Neuronal stem cell (in vitro differentiated cells): ENCODE results near the gene BRI3. TPM values are rescaled to one million over a fixed set of nuclear protein-coding genes. Genes with fewer than 3 reads are reported as not detected.

Source experiments
- DNase-seq: peaks from one replicate; pipeline ENCODE4 v3.0.0-alpha.2; 2013; ENCODE audit warnings: low spot score
- H2AFZ ChIP-seq: one replicate; pipeline ENCODE4 v1.6.1; 2013; ENCODE audit warnings: mild to moderate bottlenecking, low read length, inconsistent platforms
- H2AK5ac ChIP-seq: 2 replicates; pipeline ENCODE4 v1.6.1; 2013; ENCODE audit warnings: low read depth, mild to moderate bottlenecking, inconsistent platforms, low read length, moderate library complexity, mixed read lengths
- H2BK120ac ChIP-seq: 2 replicates; pipeline ENCODE4 v1.6.1; 2013; ENCODE audit warnings: low read depth, mild to moderate bottlenecking, inconsistent platforms, low read length, moderate library complexity, mixed read lengths
- H2BK12ac ChIP-seq: one replicate; pipeline ENCODE4 v1.6.1; 2013; ENCODE audit warnings: low read length, inconsistent platforms
- H2BK15ac ChIP-seq: 2 replicates; pipeline ENCODE4 v1.6.1; 2013; ENCODE audit warnings: mild to moderate bottlenecking, low read length, inconsistent platforms, mixed read lengths
- H2BK5ac ChIP-seq: one replicate; pipeline ENCODE4 v1.6.1; 2013; ENCODE audit warnings: inconsistent platforms, mild to moderate bottlenecking, low read length, moderate library complexity
- H3K14ac ChIP-seq: one replicate; pipeline ENCODE4 v1.6.1; 2013; ENCODE audit warnings: low read length, inconsistent platforms
- H3K18ac ChIP-seq: 2 replicates; pipeline ENCODE4 v1.6.1; 2013; ENCODE audit warnings: low read length, inconsistent platforms
- H3K23ac ChIP-seq: 2 replicates; pipeline ENCODE4 v1.6.1; 2013; ENCODE audit warnings: low read depth, mild to moderate bottlenecking, mixed read lengths, low read length, inconsistent platforms; ENCODE audit not compliant: poor library complexity
- H3K27ac ChIP-seq: replicated peaks from 3 replicates; pipeline ENCODE4 v1.5.1; 2013; ENCODE audit warnings: low read length, inconsistent platforms
- H3K27me3 ChIP-seq, 3 experiments: 2 replicates each; pipeline ENCODE4 v1.6.1; 2013; ENCODE audit warnings: low read length in 3 of 3, mild to moderate bottlenecking in 2 of 3, inconsistent platforms in 1 of 3, low read depth in 1 of 3, mixed read lengths in 1 of 3, moderate library complexity in 1 of 3; ENCODE audit not compliant: control insufficient read depth in 3 of 3, insufficient read depth in 3 of 3
- H3K36me3 ChIP-seq, 2 donors: replicated peaks in 1 of 2; 2 replicates each; pipeline ENCODE4 v1.6.1; 2013; ENCODE audit warnings: low read length in 2 of 2; ENCODE audit not compliant: control insufficient read depth in 2 of 2, insufficient read depth in 2 of 2
- H3K4ac ChIP-seq: 2 replicates; pipeline ENCODE4 v1.6.1; 2013; ENCODE audit warnings: inconsistent platforms, mild to moderate bottlenecking, low read length, moderate library complexity
- H3K4me1 ChIP-seq, 2 donors: 1 replicate in 1 of 2; 2 replicates in 1 of 2; pipeline ENCODE4 v1.6.1; 2013; ENCODE audit warnings: low read length in 2 of 2, low read depth in 1 of 2; ENCODE audit not compliant: control insufficient read depth in 2 of 2, insufficient read depth in 1 of 2
- H3K4me2 ChIP-seq: one replicate; pipeline ENCODE4 v1.6.1; 2013; ENCODE audit warnings: mild to moderate bottlenecking, low read length, inconsistent platforms; ENCODE audit not compliant: insufficient read depth, poor library complexity, severe bottlenecking
- H3K4me3 ChIP-seq, 2 donors: 2 replicates each; pipeline ENCODE4 v1.5.1; 2013; ENCODE audit warnings: low read length in 2 of 2, mild to moderate bottlenecking in 2 of 2, inconsistent platforms in 1 of 2, moderate library complexity in 1 of 2
- H3K79me1 ChIP-seq: one replicate; pipeline ENCODE4 v1.6.1; 2013; ENCODE audit warnings: low read depth, mild to moderate bottlenecking, inconsistent platforms, low read length, moderate library complexity
- H3K9ac ChIP-seq: one replicate; pipeline ENCODE4 v1.6.1; 2013; ENCODE audit warnings: mild to moderate bottlenecking, low read depth, low read length, inconsistent platforms; ENCODE audit not compliant: poor library complexity
- H3K9me3 ChIP-seq, 2 donors: replicated peaks in 1 of 2; 2 replicates each; pipeline versions ENCODE3 to v1.6.1; 2013; ENCODE audit warnings: low read length in 2 of 2, mild to moderate bottlenecking in 2 of 2, inconsistent platforms in 1 of 2, low read depth in 1 of 2, mixed read lengths in 1 of 2, moderate library complexity in 1 of 2; ENCODE audit not compliant: control insufficient read depth in 2 of 2, insufficient read depth in 1 of 2
- H4K8ac ChIP-seq: one replicate; pipeline ENCODE4 v1.6.1; 2013; ENCODE audit warnings: low read depth, mild to moderate bottlenecking, inconsistent platforms, low read length, moderate library complexity
- H4K91ac ChIP-seq: one replicate; pipeline ENCODE4 v1.6.1; 2013; ENCODE audit warnings: low read length, low read depth, mild to moderate bottlenecking, inconsistent platforms; ENCODE audit not compliant: poor library complexity
- WGBS, 2 donors: extraction: QIAGEN DNeasy Blood & Tissue Kit; methylation state at CpG; one replicate each; pipeline ENCODE4 v1.1.7; 2013; ENCODE audit warnings: missing lambda C conversion rate in 2 of 2, mixed read lengths in 1 of 2; ENCODE audit not compliant: insufficient read length in 2 of 2, insufficient replicate concordance in 1 of 2; ENCODE audit errors: extremely low coverage in 2 of 2; 5-methylcytosine and 5-hydroxymethylcytosine counted together
- polyA plus RNA-seq, 2 experiments: library from polyadenylated mRNA; stranded (reverse); fragments of 200-250 nt; gene quantifications; one replicate each; pipeline ENCODE4 v1.2.3, GENCODE V29; 2013

BRI3 gene
- polyA plus RNA-seq (2013, experiment 1 of 2), result 197 TPM
- polyA plus RNA-seq (2013, experiment 2 of 2), result 198 TPM

DNA sequence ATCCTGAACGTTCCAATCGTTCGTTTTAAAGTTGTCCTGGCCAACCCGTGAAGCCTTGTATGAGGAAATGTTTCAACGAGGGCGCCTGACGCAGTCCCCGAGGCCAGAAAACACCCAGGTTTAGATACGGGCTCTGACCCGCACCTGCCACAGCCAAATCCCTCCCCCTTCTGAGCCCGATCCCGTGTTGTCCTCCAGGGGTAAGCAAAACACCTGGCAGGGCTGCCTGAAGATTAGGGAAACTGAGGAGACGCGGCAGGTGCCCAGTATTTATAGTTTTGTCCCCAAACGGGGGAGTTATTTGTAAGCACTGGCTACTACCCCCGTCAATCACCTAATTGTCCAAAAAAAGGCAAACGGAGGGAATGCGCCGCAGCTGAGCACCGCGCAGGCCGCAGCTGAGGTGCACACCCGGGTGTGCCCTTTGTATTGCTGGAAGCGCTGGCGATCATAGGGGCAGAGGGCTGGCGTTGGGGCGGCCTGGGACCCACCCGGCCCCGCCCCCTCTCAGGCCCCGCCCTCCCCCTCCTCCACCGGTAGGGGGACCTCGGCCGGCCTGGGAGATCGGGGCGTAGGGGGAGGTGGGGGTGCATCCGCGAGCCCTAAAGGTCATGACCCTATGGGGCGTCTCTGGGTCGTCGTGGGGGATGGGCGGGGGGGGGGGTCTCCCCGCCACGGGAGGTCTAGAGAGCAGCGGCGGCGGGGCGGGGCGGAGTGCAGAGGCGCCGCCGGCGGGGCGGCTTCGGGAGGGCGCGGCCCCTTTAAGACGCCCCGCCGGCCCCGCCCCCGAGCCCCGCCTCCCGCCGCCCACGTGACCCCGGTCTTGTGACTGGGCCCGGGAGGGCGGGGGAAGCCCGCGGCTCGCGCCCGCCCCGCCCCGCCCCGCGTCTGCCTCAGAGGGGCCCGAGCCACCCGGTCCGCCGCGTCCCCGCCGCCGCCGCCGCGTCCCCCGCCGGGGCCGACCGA is at the start of gene BRI3:
TSS of gene BRI3 (plus strand) at position 896 of the 966 bp plus-strand sequence. CDS start 110 bp downstream, outside the sequence.
- Histone ChIP-seq H3K18ac (peak within 1 kb of the TSS; percentile 92), H3K9ac (peak within 1 kb of the TSS; percentile 92), H3K4me2 (peak within 1 kb of the TSS; percentile 92), H3K27ac (peak within 1 kb of the TSS; percentile 61), H2BK120ac (peak within 1 kb of the TSS; percentile 42), H2AK5ac (peak within 1 kb of the TSS; percentile 84), H3K36me3 (peaks cover 0 to 34% of the 10 kb centered on the region in 2 donors), H3K27me3 (no peaks in the 10 kb centered on the region), H3K9me3 (no peaks in the 10 kb centered on the region), H2BK12ac (peak within 1 kb of the TSS; percentile 69), H3K4me3 (peak within 1 kb of the TSS; percentile 89), H3K79me1 (peaks cover 25% of the 10 kb centered on the region), H3K14ac (no peak within 1 kb of the TSS), H2BK15ac (peak within 1 kb of the TSS; percentile 89), H3K4ac (no peak within 1 kb of the TSS), H2AFZ (peak within 1 kb of the TSS; percentile 93), H3K23ac (no peak within 1 kb of the TSS), H4K8ac (no peak within 1 kb of the TSS), H3K4me1 (peaks cover 26% of the 10 kb centered on the region in 2 donors), H4K91ac (no peak within 1 kb of the TSS), H2BK5ac (peak within 1 kb of the TSS; percentile 69)
- WGBS, 2 donors, result no CpG with 5 or more reads among the region's 92 CpGs
- peak; percentile 94 for DNase-seq

DNA sequence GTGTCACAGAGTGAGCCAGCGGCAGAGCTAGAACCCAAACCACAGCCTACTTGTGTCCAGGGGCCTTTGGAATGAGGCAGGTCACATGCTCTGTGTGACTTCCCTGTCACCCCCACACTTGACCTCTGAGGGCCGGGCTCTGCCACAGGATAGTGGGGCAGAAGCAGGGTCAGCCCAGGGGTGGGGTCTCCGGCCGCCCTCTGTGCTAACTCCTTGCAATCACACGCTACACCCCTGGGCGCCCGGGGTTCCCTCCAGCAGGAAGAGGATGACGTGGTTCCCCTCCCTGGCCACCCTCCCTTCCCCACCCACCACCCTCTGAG is 49.3 kb upstream of the BRI3 start:
- Histone ChIP-seq H2BK5ac (no peak overlapping the region), H3K36me3 (peaks cover 3 to 12% of the 10 kb centered on the region in 2 donors), H3K4me2 (no peak overlapping the region), H3K27ac (no peak overlapping the region), H3K4me1 (no peaks in the 10 kb centered on the region), H3K4ac (no peak overlapping the region), H3K79me1 (peaks cover 3% of the 10 kb centered on the region), H4K91ac (no peak overlapping the region), H3K4me3 (no peak overlapping the region), H2BK12ac (no peak overlapping the region), H3K9ac (no peak overlapping the region), H2BK15ac (no peak overlapping the region), H3K18ac (no peak overlapping the region), H3K9me3 (no peaks in the 10 kb centered on the region), H4K8ac (no peak overlapping the region), H2AFZ (no peak overlapping the region), H3K27me3 (no peaks in the 10 kb centered on the region), H3K14ac (no peak overlapping the region), H2AK5ac (peak overlapping the region; percentile 35), H3K23ac (no peak overlapping the region), H2BK120ac (no peak overlapping the region)
- no CpG with 5 or more reads among the region's 8 CpGs for WGBS, 2 donors
- DNase-seq, result no peak

GRCh38 chr7:98232799-98233198 is 48.7 kb upstream of the BRI3 start:
- H3K9me3 ChIP-seq, result no peaks in the 10 kb centered on the region
- no peak overlapping the region for H3K18ac ChIP-seq
- WGBS, 2 donors, result no CpG with 5 or more reads among the region's 16 CpGs
- no peak overlapping the region for H4K8ac ChIP-seq
- peak overlapping the region; percentile 13 for H2BK5ac ChIP-seq
- H2BK120ac ChIP-seq, result no peak overlapping the region
- no peak overlapping the region for H2BK15ac ChIP-seq
- peaks cover 3 to 11% of the 10 kb centered on the region in 2 donors for H3K36me3 ChIP-seq
- H4K91ac ChIP-seq, result no peak overlapping the region
- H3K9ac ChIP-seq, result no peak overlapping the region
- H3K4me1 ChIP-seq, result no peaks in the 10 kb centered on the region
- DNase-seq, result no peak
- H3K4me3 ChIP-seq, result no peak overlapping the region
- no peak overlapping the region for H3K23ac ChIP-seq
- H2AK5ac ChIP-seq, result no peak overlapping the region
- H3K27me3 ChIP-seq, result no peaks in the 10 kb centered on the region
- H3K79me1 ChIP-seq, result peaks cover 3% of the 10 kb centered on the region
- H2AFZ ChIP-seq, result no peak overlapping the region
- H3K27ac ChIP-seq, result no peak overlapping the region
- H3K14ac ChIP-seq, result no peak overlapping the region
- no peak overlapping the region for H3K4ac ChIP-seq
- H3K4me2 ChIP-seq, result no peak overlapping the region
- no peak overlapping the region for H2BK12ac ChIP-seq
